Activated CD4-positive, alpha-beta T cell treated with anti-CD3 and anti-CD28 coated beads, Interleukin-2, amount 10 ng/mL, durations not matched to agents 24 days and 14 days (primary cell): Measurements from ENCODE around the gene CDYL. TPM values are rescaled to one million over a fixed set of nuclear protein-coding genes. Genes with fewer than 3 reads are reported as not detected.
"Not testable (repeated sequence)": the region's sequence is repeated elsewhere in the genome, so short reads cannot be mapped to it uniquely, and the experiment has no call there.

Experiments used
- DNase-seq: peaks from one replicate; pipeline ENCODE4 v3.0.0; 2022
- H3K27ac Mint-ChIP-seq: one replicate; pipeline ENCODE4 v1.8.0; 2022; ENCODE audit warnings: mild to moderate bottlenecking, mixed read lengths
- H3K27me3 Mint-ChIP-seq: one replicate; pipeline ENCODE4 v1.8.0; 2022; ENCODE audit warnings: mixed read lengths
- H3K36me3 Mint-ChIP-seq: one replicate; pipeline ENCODE4 v1.8.0; 2022; ENCODE audit warnings: low read depth, mild to moderate bottlenecking, mixed read lengths
- H3K4me1 Mint-ChIP-seq: one replicate; pipeline ENCODE4 v1.8.0; 2021; ENCODE audit warnings: mixed read lengths
- H3K4me3 Mint-ChIP-seq: one replicate; pipeline ENCODE4 v1.8.0; 2022; ENCODE audit warnings: mild to moderate bottlenecking, moderate library complexity, mixed read lengths
- H3K9me3 Mint-ChIP-seq: one replicate; pipeline ENCODE4 v1.8.0; 2021; ENCODE audit warnings: mixed read lengths
- intact Hi-C: fragments of 100-400 bp; cut with micrococcal nuclease; formaldehyde crosslinking; loops from one replicate; pipeline ENCODE4 v1.15.1; 2023
- total RNA-seq: library from RNA; stranded (reverse); gene quantifications from 2 replicates; pipeline ENCODE4 v1.2.3, GENCODE V29; 2022

Gene CDYL
- total RNA-seq, 1 donor from 2014 or later: 23.4 TPM

- no peak overlapping the region for H3K4me3 Mint-ChIP-seq
- H3K27me3 Mint-ChIP-seq: no peaks in the 10 kb centered on the region
- H3K36me3 Mint-ChIP-seq: peaks cover 2% of the 10 kb centered on the region
- intact Hi-C loops: no loop called here
- no peaks in the 10 kb centered on the region for H3K9me3 Mint-ChIP-seq
- no peak for DNase-seq
- H3K27ac Mint-ChIP-seq: no peak overlapping the region
- H3K4me1 Mint-ChIP-seq: peaks cover 9% of the 10 kb centered on the region
Observed at GRCh38 chr6:4849226-4850022, 73.2 kb downstream of the CDYL start.

DNA sequence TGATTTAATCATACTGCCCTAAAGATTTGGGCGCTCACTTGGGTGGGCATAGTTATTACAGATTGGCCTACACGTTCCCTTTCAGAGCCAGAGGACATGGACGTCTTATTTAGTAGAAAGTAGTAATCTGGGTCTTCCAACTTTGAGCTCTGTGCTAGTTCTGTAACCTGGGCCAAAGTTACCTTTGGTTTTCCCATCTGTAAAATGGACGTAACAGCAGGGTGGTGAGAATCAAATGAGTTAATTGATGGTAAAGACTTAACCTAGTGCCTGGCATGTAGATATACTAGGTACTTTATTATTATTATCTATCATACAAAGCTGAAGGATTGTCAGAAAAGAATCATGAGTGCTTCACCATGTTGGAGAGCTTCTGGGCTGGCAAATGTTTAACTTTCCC, 74.8 kb downstream of the CDYL start:
- Mint-ChIP-seq H3K27me3 (no peaks in the 10 kb centered on the region), H3K4me3 (no peak overlapping the region), H3K4me1 (peaks cover 9% of the 10 kb centered on the region), H3K9me3 (no peaks in the 10 kb centered on the region), H3K36me3 (peaks cover 2% of the 10 kb centered on the region), H3K27ac (no peak overlapping the region)
- intact Hi-C loops: no loop called here
- no peak for DNase-seq

GRCh38 chr6:4852186-4852585, 76.0 kb downstream of the CDYL start:
- intact Hi-C loops, H3K4me3 Mint-ChIP-seq, H3K27ac Mint-ChIP-seq, H3K9me3 Mint-ChIP-seq, DNase-seq, H3K4me1 Mint-ChIP-seq, H3K27me3 Mint-ChIP-seq, H3K36me3 Mint-ChIP-seq: not testable (repeated sequence)

DNA sequence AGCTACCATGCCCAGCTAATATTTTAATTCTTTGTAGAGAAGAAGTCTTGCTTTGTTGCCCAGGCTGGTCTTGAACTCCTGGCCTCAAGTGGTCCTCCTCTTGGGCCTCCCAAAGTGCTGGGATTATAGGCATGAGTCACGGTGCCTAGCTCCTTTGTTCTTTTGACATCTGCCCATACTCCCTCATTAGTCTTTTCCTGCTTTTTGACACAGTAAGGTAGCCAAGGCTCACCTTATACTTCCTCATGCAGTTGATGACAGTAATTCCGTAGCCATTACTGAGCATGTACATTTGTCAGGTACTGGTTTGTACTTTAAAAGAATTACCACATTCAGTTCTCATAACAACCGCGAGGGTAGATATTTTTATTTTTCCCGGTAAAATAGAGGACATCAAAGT, 76.7 kb downstream of the CDYL start:
- intact Hi-C loops: no loop called here
- H3K27ac Mint-ChIP-seq: no peak overlapping the region
- H3K27me3 Mint-ChIP-seq: no peaks in the 10 kb centered on the region
- peaks cover 9% of the 10 kb centered on the region for H3K4me1 Mint-ChIP-seq
- H3K4me3 Mint-ChIP-seq: no peak overlapping the region
- DNase-seq: no peak
- H3K9me3 Mint-ChIP-seq: no peaks in the 10 kb centered on the region
- H3K36me3 Mint-ChIP-seq: peaks cover 2% of the 10 kb centered on the region

DNA sequence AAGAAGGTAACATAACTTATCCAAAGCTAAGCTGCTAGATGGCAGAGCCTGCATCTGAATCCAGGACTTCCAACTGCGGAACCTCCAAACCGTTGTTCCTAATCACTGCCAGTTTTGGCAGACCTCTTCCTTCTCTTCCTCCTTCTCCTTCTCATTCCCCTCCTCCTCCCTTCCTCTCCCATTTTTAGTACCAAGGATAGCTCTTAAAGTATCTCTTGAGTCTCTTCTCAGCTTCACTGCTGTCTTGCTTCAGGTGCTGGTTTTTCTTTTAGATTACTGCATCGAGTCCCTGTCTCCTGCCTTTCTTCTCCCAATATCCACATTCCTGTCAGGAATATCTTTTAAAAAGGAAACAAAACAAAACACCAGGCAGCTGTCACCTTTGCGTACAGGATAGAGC, 77.1 kb downstream of the CDYL start:
- Mint-ChIP-seq H3K36me3 (peaks cover 2% of the 10 kb centered on the region), H3K27ac (no peak overlapping the region), H3K4me3 (no peak overlapping the region), H3K9me3 (no peaks in the 10 kb centered on the region), H3K27me3 (no peaks in the 10 kb centered on the region), H3K4me1 (peaks cover 9% of the 10 kb centered on the region)
- DNase-seq: no peak
- intact Hi-C loops: no loop called here

DNA sequence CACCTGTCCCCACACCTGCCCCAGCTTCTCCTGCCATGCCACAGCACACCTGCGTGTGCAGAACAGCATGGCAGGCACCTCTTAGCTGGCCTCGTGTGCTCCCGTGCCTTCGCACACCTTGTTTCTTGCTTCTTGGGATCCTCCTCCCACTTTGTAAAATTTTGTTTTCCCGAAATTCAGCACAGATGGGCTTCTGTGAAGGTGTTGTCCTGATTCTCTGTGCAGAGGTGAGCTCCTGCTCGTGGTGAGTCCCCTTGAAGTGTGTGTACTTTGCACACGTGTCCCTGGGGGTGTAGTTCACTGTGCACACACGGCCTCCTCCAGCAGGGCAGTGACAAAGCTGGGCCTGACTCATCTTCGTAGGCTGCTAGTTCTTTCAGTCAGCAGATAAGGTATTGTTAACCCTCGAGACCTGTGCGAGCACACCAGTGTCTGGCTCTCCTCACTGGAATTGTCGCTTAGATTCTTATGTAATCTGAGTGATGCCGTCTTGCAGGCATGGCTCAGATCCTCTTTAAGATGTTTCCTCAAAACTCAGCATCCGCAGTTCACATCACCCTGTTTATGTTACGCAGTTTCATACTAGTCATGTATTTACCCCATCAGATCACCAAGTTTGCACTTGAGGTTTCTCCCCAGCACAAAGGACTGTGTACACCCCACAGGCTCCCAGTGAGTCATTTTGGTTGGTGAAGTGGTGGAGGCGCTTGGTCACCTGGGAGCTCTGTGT, 77.7 kb downstream of the CDYL start:
- Mint-ChIP-seq H3K9me3 (no peaks in the 10 kb centered on the region), H3K27ac (no peak overlapping the region), H3K27me3 (no peaks in the 10 kb centered on the region), H3K36me3 (peaks cover 2% of the 10 kb centered on the region), H3K4me3 (no peak overlapping the region), H3K4me1 (peaks cover 9% of the 10 kb centered on the region)
- no peak for DNase-seq
- intact Hi-C loops: no loop called here

GRCh38 chr6:4856785-4857184, 80.6 kb downstream of the CDYL start:
- no peak overlapping the region for H3K27ac Mint-ChIP-seq
- DNase-seq: no peak
- H3K9me3 Mint-ChIP-seq: no peaks in the 10 kb centered on the region
- peaks cover 2% of the 10 kb centered on the region for H3K36me3 Mint-ChIP-seq
- intact Hi-C loops: no loop called here
- no peak overlapping the region for H3K4me3 Mint-ChIP-seq
- H3K4me1 Mint-ChIP-seq: peaks cover 6% of the 10 kb centered on the region
- no peaks in the 10 kb centered on the region for H3K27me3 Mint-ChIP-seq

DNA sequence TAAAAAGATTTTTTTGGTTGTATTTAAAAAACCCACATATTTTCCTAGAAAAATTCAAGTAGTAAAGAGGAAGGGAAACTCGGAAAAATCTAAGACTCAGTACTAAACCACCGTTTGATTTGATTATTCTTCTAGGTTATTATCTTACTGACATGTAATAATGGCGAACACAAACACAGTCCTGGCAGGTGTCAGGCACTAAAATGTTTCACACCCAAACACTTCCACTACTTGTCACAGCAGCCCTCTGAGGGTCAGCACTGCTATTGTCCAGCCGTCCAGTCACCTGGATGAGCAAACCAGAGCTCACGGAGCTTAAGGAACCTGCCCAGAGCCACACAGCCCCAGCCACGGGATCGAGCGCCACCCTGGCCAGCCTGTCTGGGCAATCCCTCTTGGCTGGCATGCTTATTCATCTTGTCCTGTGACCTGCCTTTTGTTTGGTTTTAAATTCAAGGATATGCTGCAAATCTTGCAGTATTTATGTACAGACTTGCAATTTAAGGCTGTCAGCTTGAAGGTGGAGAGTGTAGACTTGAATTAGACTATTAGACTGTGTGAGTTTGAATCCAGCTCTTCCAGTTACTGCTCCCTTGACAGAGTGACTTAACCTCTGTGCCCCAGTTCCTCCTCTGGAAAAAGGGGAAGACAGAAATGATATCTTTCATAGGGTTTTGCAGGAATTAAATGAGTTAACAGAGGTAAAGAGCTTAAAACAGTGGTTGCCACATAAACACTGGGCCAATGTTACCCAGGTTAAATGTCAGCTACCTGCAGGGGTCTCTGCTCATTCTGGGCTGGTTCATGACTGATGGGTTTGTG, 82.2 kb downstream of the CDYL start:
- Mint-ChIP-seq H3K9me3 (no peaks in the 10 kb centered on the region), H3K27me3 (no peaks in the 10 kb centered on the region), H3K4me3 (no peak overlapping the region), H3K4me1 (peaks cover 6% of the 10 kb centered on the region), H3K27ac (no peak overlapping the region), H3K36me3 (no peaks in the 10 kb centered on the region)
- DNase-seq: no peak
- intact Hi-C loops: no loop called here

DNA sequence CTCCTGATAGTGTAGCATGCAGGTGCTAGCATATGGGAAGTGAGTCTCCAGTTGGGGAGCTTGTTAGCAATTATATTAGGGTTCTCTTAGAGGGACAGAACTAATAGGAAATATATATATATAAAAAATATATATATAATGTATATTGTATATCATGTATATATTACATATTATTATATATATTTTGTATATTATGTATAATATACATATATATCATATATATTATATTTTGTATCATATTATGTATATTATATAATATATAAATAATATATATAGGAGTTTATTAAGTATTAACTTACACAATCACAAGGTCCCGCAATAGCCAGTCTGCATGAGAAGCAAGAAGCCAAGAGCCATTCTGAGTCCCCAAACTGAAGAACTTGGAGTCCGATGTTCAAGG, 84.2 kb downstream of the CDYL start:
- Mint-ChIP-seq H3K4me1 (no peaks in the 10 kb centered on the region), H3K9me3 (no peaks in the 10 kb centered on the region), H3K27ac (no peak overlapping the region), H3K27me3 (no peaks in the 10 kb centered on the region), H3K36me3 (no peaks in the 10 kb centered on the region), H3K4me3 (no peak overlapping the region)
- DNase-seq: no peak
- intact Hi-C loops: no loop called here

GRCh38 chr6:4861564-4861963, 85.4 kb downstream of the CDYL start:
- Mint-ChIP-seq H3K9me3 (no peaks in the 10 kb centered on the region), H3K4me3 (no peak overlapping the region), H3K4me1 (no peaks in the 10 kb centered on the region), H3K27ac (no peak overlapping the region), H3K36me3 (no peaks in the 10 kb centered on the region), H3K27me3 (no peaks in the 10 kb centered on the region)
- intact Hi-C loops: no loop called here
- DNase-seq: no peak

DNA sequence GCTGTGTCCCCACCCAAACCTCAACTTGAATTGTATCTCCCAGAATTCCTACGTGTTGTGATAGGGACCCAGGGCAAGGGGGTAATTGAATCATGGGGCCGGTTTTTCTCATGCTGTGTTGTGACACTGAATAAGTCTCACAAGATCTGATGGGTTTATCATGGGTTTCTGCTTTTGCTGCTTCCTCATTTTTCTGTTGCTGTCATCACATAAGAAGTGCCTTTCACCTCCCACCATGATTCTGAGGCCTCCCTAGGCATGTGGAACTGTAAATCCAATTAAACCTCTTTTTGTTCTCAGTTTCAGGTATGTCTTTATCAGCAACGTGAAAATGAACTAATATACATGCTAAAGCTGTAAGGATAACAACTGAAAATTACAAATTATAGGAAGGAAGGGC, 88.3 kb downstream of the CDYL start:
- no peak overlapping the region for H3K4me3 Mint-ChIP-seq
- no peak overlapping the region for H3K27ac Mint-ChIP-seq
- intact Hi-C loops: no loop called here
- DNase-seq: no peak
- no peaks in the 10 kb centered on the region for H3K4me1 Mint-ChIP-seq
- H3K36me3 Mint-ChIP-seq: no peaks in the 10 kb centered on the region
- H3K9me3 Mint-ChIP-seq: peaks cover 3% of the 10 kb centered on the region
- H3K27me3 Mint-ChIP-seq: no peaks in the 10 kb centered on the region

DNA sequence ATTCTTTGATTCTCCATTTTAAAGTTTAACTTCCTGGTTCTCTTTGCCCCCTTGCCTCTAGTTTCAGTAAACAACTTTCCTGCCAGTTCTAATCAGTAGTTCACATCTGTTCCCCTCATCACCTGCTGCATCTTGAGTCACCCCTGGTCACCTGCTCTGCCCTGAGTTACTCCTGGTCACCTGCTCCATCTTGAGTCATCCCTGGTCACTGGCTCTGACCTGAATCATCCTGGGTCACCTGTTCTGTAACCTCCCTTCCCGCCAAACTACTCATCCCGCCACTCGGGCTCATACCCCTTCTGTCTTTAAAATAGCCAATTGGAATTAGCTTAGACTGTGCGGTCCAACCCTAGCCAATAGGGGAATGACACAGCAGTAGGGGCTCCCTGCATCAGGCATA, 88.8 kb downstream of the CDYL start:
- not testable (repeated sequence) for H3K36me3 Mint-ChIP-seq

GRCh38 chr6:4870821-4871494, 94.8 kb downstream of the CDYL start:
- intact Hi-C loops: no loop called here
- Mint-ChIP-seq H3K9me3 (peaks cover 3% of the 10 kb centered on the region), H3K27ac (no peak overlapping the region), H3K4me1 (peaks cover 4% of the 10 kb centered on the region), H3K27me3 (no peaks in the 10 kb centered on the region), H3K4me3 (no peak overlapping the region), H3K36me3 (no peaks in the 10 kb centered on the region)
- DNase-seq: no peak

More for the DNA sequence above, 88.8 kb downstream of the CDYL start:
- intact Hi-C loops, H3K27ac Mint-ChIP-seq, H3K9me3 Mint-ChIP-seq, H3K4me3 Mint-ChIP-seq, DNase-seq, H3K27me3 Mint-ChIP-seq, H3K4me1 Mint-ChIP-seq: not testable (repeated sequence)
